ENCODE data around the gene ZNF267. TPM values are rescaled to one million over a fixed set of nuclear protein-coding genes. Genes with fewer than 3 reads are reported as not detected.
A peak's percentile ranks its signal among the peaks of the same experiment; 100 is the strongest.
"Not testable (repeated sequence)": the region's sequence is repeated elsewhere in the genome, so short reads cannot be mapped to it uniquely, and the experiment has no call there.

Gene ZNF267
- total RNA-seq, 1 donor from 2014 or later = 78.3 TPM

DNA sequence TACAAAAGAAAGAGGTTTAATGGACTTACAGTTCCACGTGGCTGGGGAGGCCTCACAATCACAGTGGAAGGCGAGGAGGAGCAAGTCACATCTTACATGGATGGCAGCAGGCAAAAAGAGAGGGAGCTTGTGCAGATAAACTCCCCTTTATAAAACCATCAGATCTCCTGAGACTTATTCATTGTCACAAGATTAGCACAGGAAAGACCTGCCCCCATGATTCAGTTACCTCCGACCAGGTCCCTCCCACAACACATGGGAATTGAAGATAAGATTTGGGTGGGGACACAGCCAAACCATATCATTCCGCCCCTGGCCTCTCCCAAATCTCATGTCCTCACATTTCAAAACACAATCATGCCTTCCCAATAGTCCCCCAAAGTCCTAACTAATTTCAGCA, 18.5 kb downstream of the ZNF267 start:
- H3K4me1 Mint-ChIP-seq = peaks cover 30% of the 10 kb centered on the region
- H3K27me3 Mint-ChIP-seq; H3K27ac Mint-ChIP-seq; H3K4me3 Mint-ChIP-seq; intact Hi-C loops (cut with micrococcal nuclease): not testable (repeated sequence)
- DNase-seq = peak; percentile 48
- peaks cover 61% of the 10 kb centered on the region for H3K9me3 Mint-ChIP-seq
- peaks cover 98% of the 10 kb centered on the region for H3K36me3 Mint-ChIP-seq (ENCODE audit: low read depth)

DNA sequence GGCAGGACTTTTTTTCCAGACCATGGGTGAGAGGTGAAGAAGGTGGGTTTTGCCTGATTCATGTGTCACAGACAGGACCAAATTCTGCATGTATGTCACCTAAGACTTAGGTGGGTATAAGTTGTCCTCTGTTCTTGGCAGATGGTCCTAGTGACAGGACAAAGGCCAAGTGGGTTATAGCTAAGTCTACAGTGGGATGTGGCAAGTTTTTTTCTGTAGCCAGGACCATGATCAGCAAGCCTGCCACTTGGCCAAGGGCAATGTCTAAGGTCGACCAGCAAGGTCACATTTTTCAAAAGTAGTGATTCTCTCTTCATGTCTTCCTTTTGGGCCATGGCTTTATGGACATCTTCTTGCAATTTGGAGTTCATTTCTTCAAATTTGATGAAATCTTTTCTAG, 20.2 kb downstream of the ZNF267 start:
- H3K4me3 Mint-ChIP-seq = no peak overlapping the region
- peaks cover 54% of the 10 kb centered on the region for H3K9me3 Mint-ChIP-seq
- intact Hi-C loops (cut with micrococcal nuclease) = no loop called here
- peaks cover 21% of the 10 kb centered on the region for H3K4me1 Mint-ChIP-seq
- H3K27ac Mint-ChIP-seq = peak overlapping the region; percentile 1
- no peaks in the 10 kb centered on the region for H3K27me3 Mint-ChIP-seq
- DNase-seq = no peak
- H3K36me3 Mint-ChIP-seq (ENCODE audit: low read depth) = peaks cover 98% of the 10 kb centered on the region

DNA sequence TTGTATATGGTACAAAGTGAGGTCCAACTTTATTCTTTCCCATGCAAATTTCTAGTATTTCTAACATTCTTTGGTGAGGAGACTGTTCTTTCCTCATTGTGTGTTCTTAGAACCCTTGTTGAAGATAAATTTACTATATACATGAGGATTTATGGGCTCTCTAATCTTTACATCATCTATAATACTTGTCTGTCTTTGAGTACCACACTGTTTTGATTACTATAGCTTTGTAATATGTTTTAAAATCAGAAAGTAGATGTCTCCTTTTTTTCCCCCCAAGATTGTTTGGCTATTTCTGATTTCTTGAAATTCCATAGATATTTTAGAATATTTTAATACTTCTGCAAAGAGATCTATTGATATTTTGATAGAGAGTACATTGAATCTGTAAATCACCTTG, 23.7 kb downstream of the ZNF267 start:
- intact Hi-C loops (cut with micrococcal nuclease) = no loop called here
- no peak overlapping the region for H3K27ac Mint-ChIP-seq
- DNase-seq = no peak
- H3K36me3 Mint-ChIP-seq (ENCODE audit: low read depth) = peaks cover 89% of the 10 kb centered on the region
- H3K27me3 Mint-ChIP-seq = no peaks in the 10 kb centered on the region
- H3K4me1 Mint-ChIP-seq = peaks cover 18% of the 10 kb centered on the region
- peaks cover 39% of the 10 kb centered on the region for H3K9me3 Mint-ChIP-seq
- no peak overlapping the region for H3K4me3 Mint-ChIP-seq

DNA sequence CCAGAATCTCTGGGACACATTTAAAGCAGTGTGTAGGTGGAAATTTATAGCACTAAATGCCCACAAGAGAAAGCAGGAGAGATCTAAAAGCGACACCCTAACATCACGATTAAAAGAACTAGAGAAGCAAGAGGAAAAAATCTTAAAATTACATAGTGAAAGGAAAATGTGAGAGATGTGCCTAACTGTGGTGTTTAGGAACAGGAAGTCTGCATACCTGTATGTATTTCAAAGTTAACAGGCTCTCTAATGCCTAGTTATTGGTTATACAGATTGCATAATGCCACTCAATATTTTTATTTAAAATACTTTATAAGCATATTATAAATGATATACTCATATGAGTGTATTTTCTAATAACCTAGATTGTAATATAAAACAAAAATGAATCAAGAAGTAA, 25.9 kb downstream of the ZNF267 start:
- peaks cover 15% of the 10 kb centered on the region for H3K4me1 Mint-ChIP-seq
- H3K27me3 Mint-ChIP-seq = no peaks in the 10 kb centered on the region
- peak overlapping the region; percentile 34 for H3K4me3 Mint-ChIP-seq
- no peak for DNase-seq
- H3K27ac Mint-ChIP-seq = peak overlapping the region; percentile 46
- peaks cover 31% of the 10 kb centered on the region for H3K9me3 Mint-ChIP-seq
- intact Hi-C loops (cut with micrococcal nuclease) = no loop called here
- peaks cover 87% of the 10 kb centered on the region for H3K36me3 Mint-ChIP-seq (ENCODE audit: low read depth)

DNA sequence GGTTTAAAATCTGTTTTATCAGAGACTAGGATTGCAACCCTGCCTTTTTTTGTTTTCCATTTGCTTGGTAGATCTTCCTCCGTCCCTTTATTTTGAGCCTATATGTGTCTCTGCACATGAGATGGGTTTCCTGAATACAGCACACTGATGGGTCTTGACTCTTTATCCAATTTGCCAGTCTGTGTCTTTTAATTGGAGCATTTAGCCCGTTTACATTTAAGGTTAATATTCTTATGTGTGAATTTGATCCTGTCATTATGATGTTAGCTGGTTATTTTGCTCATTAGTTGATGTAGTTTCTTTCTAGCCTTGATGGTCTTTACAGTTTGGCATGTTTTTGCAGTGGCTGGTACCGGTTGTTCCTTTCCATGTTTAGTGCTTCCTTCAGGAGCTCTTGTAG, 31.0 kb downstream of the ZNF267 start:
- intact Hi-C loops (cut with micrococcal nuclease); H3K27me3 Mint-ChIP-seq; H3K4me3 Mint-ChIP-seq; DNase-seq; H3K27ac Mint-ChIP-seq: not testable (repeated sequence)
- peaks cover 27% of the 10 kb centered on the region for H3K9me3 Mint-ChIP-seq
- H3K36me3 Mint-ChIP-seq (ENCODE audit: low read depth) = peaks cover 83% of the 10 kb centered on the region
- H3K4me1 Mint-ChIP-seq = peaks cover 14% of the 10 kb centered on the region

DNA sequence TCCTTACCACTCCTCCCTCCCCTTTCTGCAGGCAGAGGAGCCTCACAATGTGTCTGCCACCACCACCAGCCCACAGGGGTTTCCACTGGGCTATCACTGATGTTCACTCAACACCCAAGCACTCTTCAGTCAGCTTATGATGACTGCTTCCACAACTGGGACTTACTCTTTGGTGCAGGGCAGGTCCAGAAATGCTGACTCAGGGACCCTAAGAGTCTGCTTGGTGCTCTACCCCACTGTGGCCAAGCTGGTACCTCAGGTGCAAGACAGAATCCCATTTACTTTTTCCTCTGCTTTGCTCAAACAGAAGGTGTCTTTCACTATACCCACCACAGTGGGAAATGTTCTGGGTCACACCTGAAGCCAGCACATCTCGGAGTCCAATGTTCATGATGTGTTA, 40.1 kb downstream of the ZNF267 start:
- Mint-ChIP-seq H3K4me3 (no peak overlapping the region), H3K36me3 (ENCODE audit: low read depth) (peaks cover 96% of the 10 kb centered on the region), H3K9me3 (peaks cover 56% of the 10 kb centered on the region), H3K4me1 (peaks cover 9% of the 10 kb centered on the region), H3K27me3 (no peaks in the 10 kb centered on the region), H3K27ac (no peak overlapping the region)
- intact Hi-C loops (cut with micrococcal nuclease) = loop anchor here (10.0 kb wide), 2 partner anchors 159 to 199 kb away; a partner anchor contains a TSS
- peak; percentile 45 for DNase-seq

DNA sequence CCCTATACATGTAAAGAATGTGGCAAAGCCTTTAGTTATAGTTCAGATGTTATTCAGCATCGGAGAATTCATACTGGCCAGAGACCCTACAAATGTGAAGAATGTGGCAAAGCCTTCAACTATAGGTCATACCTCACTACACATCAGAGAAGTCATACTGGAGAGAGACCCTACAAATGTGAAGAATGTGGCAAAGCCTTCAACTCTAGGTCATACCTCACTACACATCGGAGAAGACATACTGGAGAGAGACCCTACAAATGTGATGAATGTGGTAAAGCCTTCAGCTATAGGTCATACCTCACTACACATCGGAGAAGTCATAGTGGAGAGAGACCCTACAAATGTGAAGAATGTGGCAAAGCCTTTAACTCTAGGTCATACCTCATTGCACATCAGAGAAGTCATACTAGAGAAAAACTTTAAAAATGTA, 42.5 kb downstream of the ZNF267 start:
- Mint-ChIP-seq H3K9me3 (peaks cover 51% of the 10 kb centered on the region), H3K36me3 (ENCODE audit: low read depth) (peaks cover 94% of the 10 kb centered on the region), H3K4me3 (no peak overlapping the region), H3K4me1 (peaks cover 9% of the 10 kb centered on the region), H3K27me3 (no peaks in the 10 kb centered on the region), H3K27ac (peak overlapping the region; percentile 59)
- intact Hi-C loops (cut with micrococcal nuclease) = loop anchor here (10.0 kb wide), 2 partner anchors 161 to 201 kb away; a partner anchor contains a TSS
- DNase-seq = peak; percentile 55

DNA sequence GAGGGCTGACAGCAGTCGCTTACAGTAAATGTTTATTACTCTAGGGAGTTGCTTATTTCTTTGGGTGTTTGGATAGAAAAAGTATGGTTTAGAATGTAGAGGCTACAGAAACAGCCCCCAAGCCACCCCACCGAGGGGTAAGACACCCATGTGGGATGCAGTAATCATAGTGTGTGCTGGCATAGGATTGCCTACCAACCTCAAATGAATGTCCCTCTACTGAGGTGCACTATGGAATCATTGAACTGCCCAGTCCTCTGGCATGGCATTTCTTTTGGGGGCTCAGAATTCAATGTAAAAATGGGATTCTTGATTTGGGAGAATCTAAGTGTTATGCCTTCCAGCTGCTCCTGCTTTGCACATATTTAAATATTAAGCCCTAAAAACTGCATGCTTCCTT, 46.8 kb downstream of the ZNF267 start:
- peaks cover 35% of the 10 kb centered on the region for H3K9me3 Mint-ChIP-seq
- H3K27ac Mint-ChIP-seq = peak overlapping the region; percentile 34
- intact Hi-C loops (cut with micrococcal nuclease) = loop anchor here (5.0 kb wide), 1 partner anchor 33 kb away; no protein-coding TSS in a partner anchor
- no peaks in the 10 kb centered on the region for H3K27me3 Mint-ChIP-seq
- H3K36me3 Mint-ChIP-seq (ENCODE audit: low read depth) = peaks cover 79% of the 10 kb centered on the region
- H3K4me1 Mint-ChIP-seq = no peaks in the 10 kb centered on the region
- DNase-seq = no peak
- no peak overlapping the region for H3K4me3 Mint-ChIP-seq

DNA sequence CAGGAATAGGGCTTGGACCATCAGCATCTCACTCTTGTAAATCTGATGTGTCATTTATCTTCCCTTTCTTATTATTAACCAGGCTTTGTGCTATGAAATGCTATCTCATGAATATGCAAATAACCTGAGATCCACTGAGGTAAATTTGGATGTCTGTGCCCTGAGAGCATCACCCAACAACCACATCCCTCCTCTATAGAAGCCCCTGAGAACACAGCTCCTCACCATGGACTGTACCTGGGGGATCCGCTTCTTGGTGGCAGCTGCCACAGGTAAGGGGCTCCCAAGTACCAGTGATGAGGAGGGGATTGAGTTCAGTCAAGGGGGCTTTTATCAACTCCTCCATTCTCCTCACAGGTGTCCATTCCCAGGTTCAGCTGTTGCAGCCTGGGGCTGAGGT, 78.2 kb downstream of the ZNF267 start:
- DNase-seq; H3K9me3 Mint-ChIP-seq; H3K4me1 Mint-ChIP-seq; H3K27ac Mint-ChIP-seq; H3K4me3 Mint-ChIP-seq; H3K27me3 Mint-ChIP-seq; intact Hi-C loops (cut with micrococcal nuclease); H3K36me3 Mint-ChIP-seq (ENCODE audit: low read depth): not testable (repeated sequence)

DNA sequence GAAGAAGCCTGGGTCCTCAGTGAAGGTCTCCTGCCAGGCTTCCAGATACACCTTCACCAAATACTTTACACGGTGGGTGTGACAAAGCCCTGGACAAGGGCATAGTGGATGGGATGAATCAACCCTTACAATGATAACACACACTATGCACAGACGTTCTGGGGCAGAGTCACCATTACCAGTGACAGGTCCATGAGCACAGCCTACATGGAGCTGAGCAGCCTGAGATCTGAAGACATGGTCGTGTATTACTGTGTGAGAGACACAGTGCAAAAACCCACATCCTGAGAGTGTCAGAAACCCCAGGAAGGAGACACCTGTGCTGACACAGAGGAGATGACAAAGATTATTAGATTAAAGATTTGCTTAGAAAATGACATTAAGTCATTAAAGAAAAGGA, 78.6 kb downstream of the ZNF267 start:
- H3K4me1 Mint-ChIP-seq; H3K27ac Mint-ChIP-seq; intact Hi-C loops (cut with micrococcal nuclease); H3K4me3 Mint-ChIP-seq; H3K27me3 Mint-ChIP-seq; H3K36me3 Mint-ChIP-seq (ENCODE audit: low read depth); H3K9me3 Mint-ChIP-seq: not testable (repeated sequence)
- DNase-seq = peak; percentile 65

DNA sequence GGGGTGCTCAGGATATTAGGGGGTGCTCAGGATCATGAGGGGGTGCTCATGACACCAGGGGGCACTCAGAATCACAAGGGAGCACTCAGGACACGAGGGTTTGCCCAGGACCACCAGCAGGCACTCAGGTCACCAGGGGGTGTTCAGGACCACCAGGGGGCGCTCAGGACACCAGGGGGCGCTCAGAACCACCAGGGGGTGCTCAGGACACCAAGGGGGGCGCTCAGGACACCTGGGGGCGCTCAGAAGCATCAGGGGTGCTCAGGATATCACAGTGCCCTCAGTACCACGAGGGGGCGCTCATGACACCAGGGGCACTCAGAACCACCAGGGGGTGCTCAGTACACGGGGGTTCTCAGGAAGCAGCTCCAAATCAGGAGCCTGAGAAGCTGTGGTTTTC, 82.6 kb downstream of the ZNF267 start:
- H3K4me3 Mint-ChIP-seq; H3K36me3 Mint-ChIP-seq (ENCODE audit: low read depth); H3K27me3 Mint-ChIP-seq; DNase-seq; H3K4me1 Mint-ChIP-seq; H3K27ac Mint-ChIP-seq; H3K9me3 Mint-ChIP-seq; intact Hi-C loops (cut with micrococcal nuclease): not testable (repeated sequence)

DNA sequence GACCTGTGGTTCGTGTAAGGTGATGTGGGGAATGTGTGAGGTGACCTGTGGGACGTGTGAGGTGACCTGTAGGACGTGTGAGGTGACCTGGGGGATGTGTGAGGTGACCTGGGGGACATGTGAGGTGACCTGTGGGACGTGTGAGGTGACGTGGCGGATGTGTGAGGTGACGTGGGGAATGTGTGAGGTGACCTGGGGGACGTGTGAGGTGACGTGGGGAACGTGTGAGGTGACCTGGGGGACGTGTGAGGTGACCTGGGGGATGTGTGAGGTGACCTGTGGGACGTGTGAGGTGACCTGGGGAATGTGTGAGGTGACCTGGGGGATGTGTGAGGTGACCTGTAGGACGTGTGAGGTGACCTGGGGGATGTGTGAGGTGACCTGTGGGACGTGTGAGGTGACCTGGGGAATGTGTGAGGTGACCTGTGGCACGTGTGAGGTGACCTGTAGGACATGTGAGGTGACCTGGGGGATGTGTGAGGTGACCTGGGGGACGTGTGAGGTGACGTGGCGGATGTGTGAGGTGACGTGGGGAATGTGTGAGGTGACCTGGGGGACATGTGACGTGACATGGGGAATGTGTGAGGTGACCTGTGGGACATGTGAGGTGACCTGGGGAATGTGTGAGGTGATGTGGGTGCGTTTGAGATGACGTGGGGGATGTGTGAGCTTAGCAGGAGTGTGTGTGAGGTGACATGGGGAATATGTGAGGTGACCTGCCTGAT, 86.7 kb downstream of the ZNF267 start:
- H3K4me1 Mint-ChIP-seq; H3K4me3 Mint-ChIP-seq; H3K9me3 Mint-ChIP-seq; DNase-seq; H3K27me3 Mint-ChIP-seq; intact Hi-C loops (cut with micrococcal nuclease); H3K27ac Mint-ChIP-seq; H3K36me3 Mint-ChIP-seq (ENCODE audit: low read depth): not testable (repeated sequence)
